GM12874 (cell line): ENCODE data around the gene TIPIN.
A peak's percentile ranks its signal among the peaks of the same experiment; 100 is the strongest.

ENCODE experiments used
- TF ChIP-seq, protein P1 (sequence below): IDR thresholded peaks from 2 replicates; pipeline ENCODE4 v1.5.1; 2011; ENCODE audit warnings: low read depth, mild to moderate bottlenecking, control low read depth, low read length, moderate library complexity; ENCODE audit not compliant: insufficient read depth

Gene TIPIN

DNA sequence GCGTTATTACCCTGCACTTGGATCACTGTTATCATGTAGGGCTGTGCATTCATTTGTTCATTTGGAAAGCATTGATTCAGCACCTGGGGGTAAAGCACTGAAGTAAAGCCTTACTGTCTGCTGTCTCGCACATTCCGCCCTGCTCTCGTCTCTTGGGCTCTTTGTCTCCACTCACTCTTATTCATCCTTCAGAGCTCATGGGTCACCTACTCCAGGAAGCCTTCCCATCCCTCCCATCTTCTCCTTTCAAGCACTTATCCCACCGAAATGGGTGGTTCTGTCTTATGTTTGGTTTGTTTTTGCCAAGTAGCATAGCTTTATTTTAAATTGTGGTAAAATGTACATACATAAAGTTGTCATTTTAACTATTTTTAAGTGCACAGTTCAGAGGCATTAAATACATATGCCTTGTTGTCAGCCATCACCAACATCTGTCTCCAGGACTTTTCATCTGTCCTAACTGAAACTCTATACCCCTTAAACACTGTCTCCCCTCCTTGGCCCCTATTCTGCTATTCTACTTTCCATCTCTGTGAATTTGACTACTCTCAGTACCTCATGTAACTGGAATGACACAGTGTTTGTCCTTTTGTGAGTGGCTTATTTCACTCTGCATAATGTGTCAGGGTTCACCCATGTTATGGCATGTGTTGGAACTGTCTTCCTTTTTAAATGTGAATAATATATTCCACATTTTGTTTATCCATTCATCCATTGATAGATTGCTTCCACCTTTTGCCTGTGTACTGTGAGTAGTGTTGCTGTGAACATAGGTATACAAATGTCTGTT is 53.8 kb downstream of the TIPIN start:
- TF ChIP-seq, protein P1, sequence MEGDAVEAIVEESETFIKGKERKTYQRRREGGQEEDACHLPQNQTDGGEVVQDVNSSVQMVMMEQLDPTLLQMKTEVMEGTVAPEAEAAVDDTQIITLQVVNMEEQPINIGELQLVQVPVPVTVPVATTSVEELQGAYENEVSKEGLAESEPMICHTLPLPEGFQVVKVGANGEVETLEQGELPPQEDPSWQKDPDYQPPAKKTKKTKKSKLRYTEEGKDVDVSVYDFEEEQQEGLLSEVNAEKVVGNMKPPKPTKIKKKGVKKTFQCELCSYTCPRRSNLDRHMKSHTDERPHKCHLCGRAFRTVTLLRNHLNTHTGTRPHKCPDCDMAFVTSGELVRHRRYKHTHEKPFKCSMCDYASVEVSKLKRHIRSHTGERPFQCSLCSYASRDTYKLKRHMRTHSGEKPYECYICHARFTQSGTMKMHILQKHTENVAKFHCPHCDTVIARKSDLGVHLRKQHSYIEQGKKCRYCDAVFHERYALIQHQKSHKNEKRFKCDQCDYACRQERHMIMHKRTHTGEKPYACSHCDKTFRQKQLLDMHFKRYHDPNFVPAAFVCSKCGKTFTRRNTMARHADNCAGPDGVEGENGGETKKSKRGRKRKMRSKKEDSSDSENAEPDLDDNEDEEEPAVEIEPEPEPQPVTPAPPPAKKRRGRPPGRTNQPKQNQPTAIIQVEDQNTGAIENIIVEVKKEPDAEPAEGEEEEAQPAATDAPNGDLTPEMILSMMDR, result no peak

DNA sequence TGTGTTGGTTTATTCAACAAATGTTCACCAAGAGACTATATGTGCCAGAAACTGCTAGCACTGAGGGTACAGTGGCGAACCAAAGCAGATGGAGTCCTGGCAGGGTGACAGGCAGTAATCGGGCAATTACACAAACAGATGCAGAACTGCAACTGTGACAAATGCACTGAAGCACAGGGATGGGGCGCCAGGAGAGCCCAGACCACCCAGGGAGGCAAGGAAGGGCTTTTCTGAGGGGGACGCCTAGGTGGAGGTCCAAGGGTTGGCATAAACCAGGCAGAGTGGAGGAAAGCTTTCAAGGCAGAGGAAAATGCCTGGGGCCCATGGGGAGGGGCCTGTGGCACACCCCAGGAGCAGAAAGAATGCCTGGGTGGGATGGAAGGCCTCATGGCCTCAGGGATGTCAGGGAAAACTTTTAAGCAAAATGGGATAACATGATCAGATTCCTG is 57.7 kb downstream of the TIPIN start:
- TF ChIP-seq, protein P1, result no peak

DNA sequence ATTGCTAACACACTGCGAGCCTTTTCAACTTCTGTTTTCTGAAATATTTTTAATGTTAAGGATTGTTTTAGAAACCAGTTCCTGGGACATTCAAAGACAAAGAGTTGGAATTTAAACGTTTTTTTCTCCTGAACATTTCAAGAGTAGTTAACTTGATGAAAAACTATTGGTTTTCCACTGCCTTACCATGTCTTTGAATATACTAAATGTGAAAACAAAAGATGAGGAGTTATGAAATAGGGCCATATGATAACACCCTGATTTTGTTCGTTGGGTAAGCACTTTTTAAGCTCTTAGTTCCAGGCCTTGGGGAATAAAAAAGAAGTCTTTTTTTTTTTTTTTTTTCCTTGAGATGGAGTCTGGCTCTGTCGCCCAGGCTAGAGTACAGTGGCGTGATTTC is 60.3 kb downstream of the TIPIN start:
- TF ChIP-seq, protein P1, result no peak

DNA sequence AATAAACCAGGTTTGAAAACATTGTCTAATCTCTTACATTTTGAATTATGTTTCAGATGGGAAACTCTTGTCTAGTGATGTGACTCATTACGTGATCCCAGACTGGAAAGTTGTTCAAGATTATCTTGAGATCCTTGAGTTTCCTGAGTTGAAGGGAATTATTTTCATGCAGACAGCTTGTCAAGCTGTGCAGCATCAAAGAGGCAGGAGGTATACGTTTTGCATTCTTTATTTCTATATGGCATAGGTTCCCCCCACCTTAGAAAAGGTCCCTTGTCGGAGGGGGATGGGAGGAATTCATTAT is 61.6 kb downstream of the TIPIN start:
- TF ChIP-seq, protein P1, result no peak

DNA sequence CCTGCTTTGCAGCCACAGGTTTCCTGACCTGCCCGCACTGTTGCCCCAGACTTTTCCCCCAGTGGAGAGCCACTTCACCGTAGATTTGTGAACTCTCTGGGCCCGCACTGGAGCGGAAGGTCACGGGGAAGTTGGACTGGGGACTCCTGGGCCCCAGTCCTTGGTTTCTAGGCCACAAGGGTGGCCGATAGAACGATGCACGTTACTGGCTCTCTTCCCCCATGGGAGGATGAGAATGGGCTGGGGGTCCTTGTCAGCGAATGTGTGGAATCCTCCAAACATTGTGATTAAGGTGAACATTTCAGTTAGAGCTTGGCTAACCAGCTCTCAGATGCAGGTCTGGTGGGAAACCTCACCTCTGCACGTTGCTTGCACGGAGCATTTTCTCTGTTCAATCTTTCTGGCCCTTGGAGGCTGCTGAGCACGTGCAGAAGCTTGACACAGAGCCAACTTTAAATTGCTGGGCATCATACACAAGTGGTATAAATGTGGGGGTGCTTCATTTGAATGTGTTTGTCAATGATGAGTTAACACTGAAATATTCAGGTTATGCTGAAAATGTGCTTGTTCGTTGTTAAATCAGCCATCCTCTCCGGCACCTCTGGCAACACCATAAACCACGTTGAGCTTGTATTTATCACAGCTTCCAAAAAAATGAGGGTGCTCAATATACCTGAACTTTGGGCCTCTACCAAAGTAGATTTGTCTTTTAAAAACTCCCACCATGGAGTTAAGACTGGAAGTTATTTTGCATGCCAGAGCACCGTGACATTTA is 62.1 kb downstream of the TIPIN start:
- TF ChIP-seq, protein P1, result no peak

DNA sequence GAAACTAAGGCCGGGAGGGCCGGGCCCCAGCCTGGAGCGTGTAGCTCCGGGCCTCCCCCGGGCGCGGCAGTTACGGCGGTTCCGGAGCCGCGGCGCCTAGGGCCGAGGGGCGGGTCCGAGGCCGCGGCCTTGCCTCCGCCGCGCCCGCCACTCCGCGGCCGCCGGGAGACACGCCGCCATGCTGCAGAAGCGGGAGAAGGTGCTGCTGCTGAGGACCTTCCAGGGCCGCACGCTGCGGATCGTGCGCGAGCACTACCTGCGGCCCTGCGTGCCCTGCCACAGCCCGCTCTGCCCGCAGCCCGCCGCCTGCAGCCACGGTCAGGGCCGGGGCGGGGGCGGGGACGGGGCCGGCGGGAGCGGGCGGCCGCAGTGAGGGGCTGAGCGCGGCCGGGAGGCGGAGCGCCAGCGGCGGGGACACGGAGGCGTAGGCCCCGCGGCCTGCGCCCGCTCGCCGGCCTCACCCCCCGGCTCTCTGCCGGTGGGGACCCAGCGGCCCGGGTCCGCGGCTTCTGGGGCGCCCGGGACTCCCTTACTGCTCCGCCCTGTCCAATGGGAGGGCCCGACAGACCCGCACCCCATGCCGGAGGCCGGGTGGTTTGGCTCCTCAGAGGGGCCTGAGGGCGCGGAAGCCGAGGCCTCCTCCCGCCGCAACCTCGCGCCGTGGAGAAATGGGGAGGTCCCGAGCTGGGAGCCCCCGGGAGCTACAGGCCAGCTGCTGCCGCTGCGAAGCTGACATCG is 62.9 kb downstream of the TIPIN start, which contains the start of gene DIS3L:
Gene DIS3L, plus strand, starts transcription at position 150 of the 738 bp plus-strand sequence. Its CDS starts 29 bp downstream, at position 179.
- TF ChIP-seq, protein P1, result 0 out of 2 replicates have a peak, but pooled peaks have one; percentile 7

DNA sequence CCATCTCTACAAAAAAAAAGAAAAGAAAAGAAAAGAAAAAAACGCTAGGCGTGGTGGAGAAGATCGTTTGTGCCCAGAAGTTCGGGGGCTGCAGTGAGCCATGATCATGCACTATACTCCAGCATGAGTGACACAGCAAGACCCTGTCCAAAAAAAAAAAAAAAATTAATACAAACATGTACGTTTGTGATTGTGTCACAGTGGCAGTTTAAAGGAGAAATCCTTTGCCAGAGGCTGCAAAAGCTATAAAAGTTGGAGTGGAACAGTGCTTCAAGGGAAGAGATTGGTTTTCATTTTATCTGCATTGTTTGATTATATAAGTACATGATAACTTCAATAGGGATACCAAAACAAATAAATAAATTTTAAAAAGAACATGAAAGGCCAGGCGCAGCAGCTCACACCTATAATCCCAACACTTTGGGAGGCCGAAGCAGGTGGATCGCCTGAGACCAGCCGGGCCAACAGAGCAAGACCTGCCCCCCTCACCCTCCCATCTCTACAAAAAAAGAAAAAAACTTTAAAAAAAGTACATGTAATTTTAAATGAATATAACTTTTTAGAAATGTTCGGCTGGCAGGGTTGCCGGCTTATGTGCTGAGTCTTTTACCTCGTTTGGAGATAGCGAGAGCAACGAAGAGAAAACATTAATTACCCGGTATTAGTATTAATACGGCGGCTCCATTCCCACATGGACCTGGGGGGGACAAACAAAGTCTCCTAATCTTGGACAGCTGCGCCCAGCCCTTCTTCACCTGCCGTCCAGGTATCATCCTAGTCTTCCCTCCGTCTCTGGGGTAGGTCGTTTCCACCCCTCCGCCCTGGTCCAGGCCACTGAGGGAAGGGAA is 63.7 kb downstream of the TIPIN start:
- TF ChIP-seq, protein P1, result no peak
